ENCODE measurements around the gene HPGDS.
"Not testable (repeated sequence)": the region's sequence is repeated elsewhere in the genome, so short reads cannot be mapped to it uniquely, and the experiment has no call there.

The HPGDS gene

GRCh38 chr4:94342694-94343093 lies at the start of gene HPGDS:
Gene HPGDS, minus strand, starts transcription at chr4:94342836. Its CDS starts 8,207 bp downstream, at chr4:94334629.
- no peak for DNase-seq

GRCh38 chr4:94390804-94391410 lies 48.3 kb upstream of the HPGDS start:
- DNase-seq: no peak

- no peak for DNase-seq
These were observed 47.1 kb upstream of the HPGDS start for GRCh38 chr4:94389595-94390267.

- not testable (repeated sequence) for DNase-seq
These were observed 45.3 kb upstream of the HPGDS start for GRCh38 chr4:94387965-94388364.

GRCh38 chr4:94385452-94385851 lies 42.8 kb upstream of the HPGDS start:
- DNase-seq: not testable (repeated sequence)

- not testable (repeated sequence) for DNase-seq
These were observed 40.3 kb upstream of the HPGDS start for GRCh38 chr4:94382891-94383290.

- no peak for DNase-seq
These were observed 35.4 kb upstream of the HPGDS start for GRCh38 chr4:94378047-94378446.

GRCh38 chr4:94377294-94377693 lies 34.7 kb upstream of the HPGDS start:
- DNase-seq: no peak

- DNase-seq: no peak
These were observed 32.7 kb upstream of the HPGDS start for GRCh38 chr4:94375364-94375763.

GRCh38 chr4:94373752-94374151 lies 31.1 kb upstream of the HPGDS start:
- DNase-seq: no peak

- no peak for DNase-seq
These were observed 30.4 kb upstream of the HPGDS start for GRCh38 chr4:94372991-94373390.

GRCh38 chr4:94372228-94372978 lies 29.8 kb upstream of the HPGDS start:
- no peak for DNase-seq

GRCh38 chr4:94371290-94371689 lies 28.7 kb upstream of the HPGDS start:
- no peak for DNase-seq

GRCh38 chr4:94370533-94371254 lies 28.1 kb upstream of the HPGDS start:
- DNase-seq: no peak

- no peak for DNase-seq
These were observed 26.4 kb upstream of the HPGDS start for GRCh38 chr4:94369046-94369445.

- DNase-seq: no peak
These were observed 25.8 kb upstream of the HPGDS start for GRCh38 chr4:94368459-94368858.

GRCh38 chr4:94365304-94365703 lies 22.7 kb upstream of the HPGDS start:
- no peak for DNase-seq

- no peak for DNase-seq
These were observed 21.9 kb upstream of the HPGDS start for GRCh38 chr4:94364527-94364926.

GRCh38 chr4:94363136-94363655 lies 20.6 kb upstream of the HPGDS start:
- no peak for DNase-seq

- no peak for DNase-seq
These were observed 17.2 kb upstream of the HPGDS start for GRCh38 chr4:94359838-94360237.

- no peak for DNase-seq
These were observed 16.6 kb upstream of the HPGDS start for GRCh38 chr4:94359221-94359620.

GRCh38 chr4:94358101-94358500 lies 15.5 kb upstream of the HPGDS start:
- DNase-seq: no peak

- no peak for DNase-seq
These were observed 15.0 kb upstream of the HPGDS start for GRCh38 chr4:94357624-94358023.

All from 8988T (cell line).